IMR-90 (cell line): ENCODE data around the gene CYP46A1. TPM values are rescaled to one million over a fixed set of nuclear protein-coding genes. Genes with fewer than 3 reads are reported as not detected.

Source experiments
- ATAC-seq: fragments of 200-7000 bp; cut with Tn5 transposase; 2 replicates; pipeline ENCODE4 v1.9.1; 2020; ENCODE audit warnings: low read depth, mild to moderate bottlenecking, moderate library complexity
- BruUV-seq: library from RNA; stranded (reverse); fragments of 400-500 nt; replicated peaks from 2 replicates; lab custom pipeline; 2021; lab: Mats Ljungman, UMichigan
- CTCF ChIA-PET: fragments of 300-600 bp; formaldehyde crosslinking; extraction: SDS; loops from one replicate; lab custom pipeline; 2021; ENCODE audit warnings: antibody characterized with exemption; lab: Yijun Ruan, JAX
- POLR2A ChIA-PET: fragments of 300-600 bp; sonication (Branson Sonifier 250); formaldehyde crosslinking; loops from one replicate; lab custom pipeline; 2022; ENCODE audit warnings: antibody characterized with exemption; ENCODE audit not compliant: unreplicated experiment; lab: Charles Lee
- DNase-seq: peaks from one replicate; pipeline ENCODE4 v3.0.0; 2013
- H2AFZ ChIP-seq: replicated peaks from 2 replicates; pipeline ENCODE3; 2013; ENCODE audit warnings: low read length, mild to moderate bottlenecking; ENCODE audit not compliant: poor library complexity
- H2AK5ac ChIP-seq: 2 replicates; pipeline ENCODE4 v1.6.1; 2013; ENCODE audit warnings: low read depth, low read length, inconsistent platforms
- H2AK9ac ChIP-seq: replicated peaks from 2 replicates; pipeline ENCODE3; 2013; ENCODE audit warnings: mild to moderate bottlenecking, low read depth, low read length, moderate library complexity; ENCODE audit not compliant: poor library complexity
- H2BK120ac ChIP-seq: 2 replicates; pipeline ENCODE4 v1.6.1; 2013; ENCODE audit warnings: low read depth, low read length, inconsistent platforms
- H2BK15ac ChIP-seq: 3 replicates; pipeline ENCODE4 v1.6.1; 2013; ENCODE audit warnings: low read depth, low read length, inconsistent platforms
- H2BK20ac ChIP-seq: 2 replicates; pipeline ENCODE4 v1.6.1; 2013; ENCODE audit warnings: low read depth, mild to moderate bottlenecking, inconsistent platforms, low read length, moderate library complexity
- H2BK5ac ChIP-seq: 2 replicates; pipeline ENCODE4 v1.6.1; 2013; ENCODE audit warnings: mild to moderate bottlenecking, low read depth, low read length, inconsistent platforms; ENCODE audit not compliant: poor library complexity, severe bottlenecking
- H3K14ac ChIP-seq: replicated peaks from 2 replicates; pipeline ENCODE4 v1.6.1; 2013; ENCODE audit warnings: low read depth, low read length, inconsistent platforms
- H3K18ac ChIP-seq: 2 replicates; pipeline ENCODE4 v1.6.1; 2013; ENCODE audit warnings: low read depth, low read length, control low read depth
- H3K23ac ChIP-seq: 2 replicates; pipeline ENCODE4 v1.6.1; 2013; ENCODE audit warnings: low read depth, low read length, inconsistent platforms
- H3K27ac ChIP-seq: 2 replicates; pipeline ENCODE4 v1.5.1; 2013; ENCODE audit warnings: mild to moderate bottlenecking, control low read depth, low read length; ENCODE audit not compliant: insufficient read depth
- H3K27me3 ChIP-seq: 2 replicates; pipeline ENCODE4 v1.6.1; 2013; ENCODE audit warnings: low read length; ENCODE audit not compliant: control insufficient read depth, insufficient read depth
- H3K36me3 ChIP-seq: 2 replicates; pipeline ENCODE4 v1.6.1; 2013; ENCODE audit warnings: low read length, mixed read lengths; ENCODE audit not compliant: control insufficient read depth, insufficient read depth
- H3K4ac ChIP-seq: 2 replicates; pipeline ENCODE4 v1.6.1; 2013; ENCODE audit warnings: low read depth, low read length, inconsistent platforms
- H3K4me1 ChIP-seq: 2 replicates; pipeline ENCODE4 v1.6.1; 2013; ENCODE audit warnings: low read length, mixed read lengths; ENCODE audit not compliant: control insufficient read depth, insufficient read depth
- H3K4me2 ChIP-seq: 2 replicates; pipeline ENCODE4 v1.6.1; 2013; ENCODE audit warnings: low read depth, mild to moderate bottlenecking, control low read depth, low read length, moderate library complexity
- H3K4me3 ChIP-seq: 2 replicates; pipeline ENCODE4 v1.5.1; 2013; ENCODE audit warnings: low read depth, mild to moderate bottlenecking, control low read depth, low read length, moderate library complexity; ENCODE audit not compliant: insufficient read depth
- H3K56ac ChIP-seq: 2 replicates; pipeline ENCODE4 v1.6.1; 2013; ENCODE audit warnings: low read length, inconsistent platforms; ENCODE audit not compliant: insufficient read depth; ENCODE audit errors: extremely low read depth
- H3K79me1 ChIP-seq, 2 experiments: 2 replicates each; pipeline ENCODE4 v1.6.1; 2013; ENCODE audit warnings: low read length in 2 of 2, inconsistent platforms in 1 of 2, low read depth in 1 of 2
- H3K9ac ChIP-seq: 2 replicates; pipeline ENCODE4 v1.6.1; 2013; ENCODE audit warnings: low read depth, low read length, control low read depth
- H3K9me1 ChIP-seq: 2 replicates; pipeline ENCODE4 v1.6.1; 2013; ENCODE audit warnings: low read length, inconsistent platforms; ENCODE audit not compliant: insufficient read depth
- H3K9me3 ChIP-seq: 2 replicates; pipeline ENCODE4 v1.6.1; 2013; ENCODE audit warnings: low read length; ENCODE audit not compliant: control insufficient read depth, insufficient read depth
- H4K20me1 ChIP-seq: 2 replicates; pipeline ENCODE4 v1.6.1; 2013; ENCODE audit warnings: low read length, inconsistent platforms; ENCODE audit not compliant: insufficient read depth
- H4K5ac ChIP-seq: 2 replicates; pipeline ENCODE4 v1.6.1; 2013; ENCODE audit warnings: mild to moderate bottlenecking, low read depth, low read length, control low read depth
- H4K8ac ChIP-seq, 2 experiments: 2 replicates each; pipeline ENCODE4 v1.6.1; 2013; ENCODE audit warnings: low read depth in 2 of 2, low read length in 2 of 2, control low read depth in 1 of 2, inconsistent platforms in 1 of 2
- H4K91ac ChIP-seq: 2 replicates; pipeline ENCODE4 v1.6.1; 2013; ENCODE audit warnings: low read depth, low read length, inconsistent platforms; ENCODE audit not compliant: insufficient read depth
- BHLHE40 ChIP-seq: fragments of 150-350 bp; IDR thresholded peaks from 2 replicates; pipeline ENCODE4 v1.6.1; 2016; ENCODE audit warnings: mild to moderate bottlenecking, low read depth, low read length
- CEBPB ChIP-seq: IDR thresholded peaks from 2 replicates; pipeline ENCODE4 v1.6.1; 2012; ENCODE audit warnings: low read depth, low read length, improper control_type of control experiment
- CHD1 ChIP-seq: IDR thresholded peaks from 2 replicates; pipeline ENCODE4 v1.6.1; 2012; ENCODE audit warnings: low read depth, low read length, improper control_type of control experiment
- ELK1 ChIP-seq: fragments of 150-350 bp; IDR thresholded peaks from 2 replicates; pipeline ENCODE4 v1.6.1; 2016; ENCODE audit warnings: low read depth, mild to moderate bottlenecking, low read length, moderate library complexity, borderline replicate concordance
- FOS ChIP-seq: fragments of 150-350 bp; IDR thresholded peaks from 2 replicates; pipeline ENCODE4 v1.6.1; 2016; ENCODE audit warnings: low read depth, low read length
- MAFK ChIP-seq: IDR thresholded peaks from 2 replicates; pipeline ENCODE4 v1.6.1; 2012; ENCODE audit warnings: low read depth, low read length, improper control_type of control experiment
- MAZ ChIP-seq: IDR thresholded peaks from 2 replicates; pipeline ENCODE4 v1.6.1; 2012; ENCODE audit warnings: low read depth, mild to moderate bottlenecking, low read length, improper control_type of control experiment, moderate library complexity, borderline replicate concordance
- MXI1 ChIP-seq: IDR thresholded peaks from 2 replicates; pipeline ENCODE4 v1.6.1; 2012; ENCODE audit warnings: low read depth, mild to moderate bottlenecking, low read length, moderate library complexity, borderline replicate concordance
- NFE2L2 ChIP-seq: fragments of 150-350 bp; IDR thresholded peaks from 2 replicates; pipeline ENCODE4 v1.6.1; 2016; ENCODE audit warnings: low read depth, mild to moderate bottlenecking, low read length
- POLR2A ChIP-seq: IDR thresholded peaks from 2 replicates; pipeline ENCODE4 v1.6.1; 2012; ENCODE audit warnings: mild to moderate bottlenecking, low read depth, low read length
- RAD21 ChIP-seq: IDR thresholded peaks from 2 replicates; pipeline ENCODE4 v1.6.1; 2012; ENCODE audit warnings: low read length, improper control_type of control experiment
- RCOR1 ChIP-seq: IDR thresholded peaks from 2 replicates; pipeline ENCODE4 v1.6.1; 2012; ENCODE audit warnings: mild to moderate bottlenecking, low read length, improper control_type of control experiment; ENCODE audit not compliant: insufficient replicate concordance
- RFX5 ChIP-seq: IDR thresholded peaks from 2 replicates; pipeline ENCODE4 v1.8.0; 2012; ENCODE audit warnings: low read depth, mild to moderate bottlenecking, low read length, moderate library complexity
- SMC3 ChIP-seq: fragments of 150-350 bp; IDR thresholded peaks from 2 replicates; pipeline ENCODE4 v1.6.1; 2016; ENCODE audit warnings: low read depth, mild to moderate bottlenecking, antibody characterized with exemption, low read length, moderate library complexity
- USF2 ChIP-seq: fragments of 150-350 bp; IDR thresholded peaks from 2 replicates; pipeline ENCODE4 v1.6.1; 2017; ENCODE audit warnings: mild to moderate bottlenecking, antibody characterized with exemption, low read length, low read depth
- WGBS, 2 experiments: methylation state at CpG; one replicate each; pipeline versions ENCODE4 v1.1.5 to v1.1.7; 2013; ENCODE audit warnings: missing lambda C conversion rate in 2 of 2; ENCODE audit not compliant: insufficient read length in 1 of 2; ENCODE audit errors: extremely low coverage in 2 of 2; 5-methylcytosine and 5-hydroxymethylcytosine counted together
- dilution Hi-C: fragments of 300-500 bp; cut with HindIII; formaldehyde crosslinking; loops from one replicate; pipeline ENCODE4 v1.14.3; 2018; ENCODE audit warnings: low sequenced_read_pairs; ENCODE audit not compliant: unreplicated experiment
- in situ Hi-C: fragments of 300-500 bp; cut with MboI; formaldehyde crosslinking; loops from 3 replicates; pipeline ENCODE4 v1.14.3; 2019; ENCODE audit warnings: low sequenced_read_pairs, inconsistent platforms, mixed read lengths
- intact Hi-C: fragments of 100-400 bp; cut with micrococcal nuclease; formaldehyde crosslinking; loops from 2 replicates; pipeline ENCODE4 v1.10.0; 2022
- polyA plus RNA-seq, 3 experiments: library from polyadenylated mRNA; depleted of rRNA; stranded (reverse); fragments of >200 nt; gene quantifications; 2 replicates each; pipeline ENCODE4 v1.2.3, GENCODE V29; 2012; ENCODE audit warnings: low replicate concordance in 1 of 3
- total RNA-seq: library from RNA; depleted of rRNA; stranded (reverse); fragments of >200 nt; gene quantifications from 2 replicates; pipeline ENCODE4 v1.2.3, GENCODE V29; 2012

The CYP46A1 gene
- total and polyA plus RNA-seq, 2 of the 4 experiments (the other 2 are of a cell fraction) = 0.18 to 0.31 TPM

- H3K27ac ChIP-seq = no peak overlapping the region
- no peak overlapping the region for H2AFZ ChIP-seq
- H3K9me1 ChIP-seq = no peaks in the 10 kb centered on the region
- H2AK9ac ChIP-seq = no peak overlapping the region
- no TSS peak for BruUV-seq
- H2BK5ac ChIP-seq = no peak overlapping the region
- no peak overlapping the region for H3K56ac ChIP-seq
- no peak for DNase-seq
- no peak overlapping the region for H4K8ac ChIP-seq
- no peak for TF ChIP-seq FOS
- no peak for TF ChIP-seq RCOR1
- no peak for TF ChIP-seq MXI1
- TF ChIP-seq RFX5 = no peak
- no peak for TF ChIP-seq NFE2L2
- TF ChIP-seq CEBPB = no peak
- TF ChIP-seq USF2 = no peak
- no peak for TF ChIP-seq CHD1
- no peak for TF ChIP-seq BHLHE40
- TF ChIP-seq SMC3 = no peak
- no peak for TF ChIP-seq MAFK
- no peak for TF ChIP-seq POLR2A
- TF ChIP-seq MAZ = no peak
- no peak for TF ChIP-seq RAD21
- no peak for TF ChIP-seq ELK1
- H4K20me1 ChIP-seq = no peaks in the 10 kb centered on the region
- H3K23ac ChIP-seq = no peak overlapping the region
- no peak for ATAC-seq
- H3K27me3 ChIP-seq = peaks cover 12% of the 10 kb centered on the region; the same call in 1 of the 2 replicates
- no peak overlapping the region for H3K4me2 ChIP-seq
- ChIA-PET POLR2A (no interaction called here), CTCF (no interaction called here)
- no peak overlapping the region for H2BK15ac ChIP-seq
- intact Hi-C loops = no loop called here
- no peaks in the 10 kb centered on the region; the same call in 1 of the 2 replicates for H3K4me1 ChIP-seq
- H4K5ac ChIP-seq = no peak overlapping the region
- in situ Hi-C loops = no loop called here
- H3K4me3 ChIP-seq = no peak overlapping the region
- H3K79me1 ChIP-seq = no peaks in the 10 kb centered on the region
- H3K36me3 ChIP-seq = no peaks in the 10 kb centered on the region
- H2BK20ac ChIP-seq = no peak overlapping the region
- H3K14ac ChIP-seq = no peak overlapping the region
- WGBS, 2 experiments = 86% methylated on average over 1 of the region's 8 CpGs; no CpG with 5 or more reads in 1 of the 2 experiments
- H2AK5ac ChIP-seq = no peak overlapping the region
- H3K9me3 ChIP-seq = peaks cover 13% of the 10 kb centered on the region
- H3K9ac ChIP-seq = no peak overlapping the region
- no peak overlapping the region for H4K91ac ChIP-seq
- H2BK120ac ChIP-seq = no peak overlapping the region
- H3K18ac ChIP-seq = no peak overlapping the region
- no peak overlapping the region for H3K4ac ChIP-seq
- dilution Hi-C loops = no loop called here
These were observed 10.6 kb upstream of the CYP46A1 start for GRCh38 chr14:99673305-99674063.
